ENCODE data around the gene CFAP46.

CFAP46 gene

DNA sequence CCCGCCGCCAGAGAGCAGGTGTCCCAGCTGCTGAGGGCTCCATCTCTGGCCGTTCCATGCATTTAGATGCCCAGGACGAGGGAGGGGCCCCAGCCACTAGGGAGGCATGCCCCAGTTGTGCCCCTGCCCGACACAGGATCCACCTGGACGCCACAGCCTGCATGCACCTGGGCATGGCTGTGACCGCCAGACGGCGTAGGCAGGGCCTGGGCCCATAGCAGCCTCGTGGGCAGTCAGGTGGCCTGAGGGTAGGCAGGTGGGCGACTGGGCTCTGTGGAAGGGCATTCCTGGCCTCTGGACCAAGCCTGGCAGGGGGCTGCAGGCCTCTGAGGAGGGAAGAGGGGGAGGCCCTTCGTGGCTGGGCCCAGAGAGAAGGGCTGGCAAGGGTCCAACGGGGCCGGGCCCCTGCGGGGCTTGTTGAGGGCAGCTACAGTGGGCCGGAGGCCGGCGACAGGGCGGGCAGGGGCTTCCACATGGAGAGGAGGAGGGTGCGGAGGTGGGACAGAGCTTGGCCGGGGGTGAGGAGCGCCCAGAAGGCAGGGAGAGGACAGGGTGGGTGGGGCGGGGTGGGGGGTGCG, 80.4 kb downstream of the CFAP46 start:
- ATAC-seq: no peak
- no peak for DNase-seq

DNA sequence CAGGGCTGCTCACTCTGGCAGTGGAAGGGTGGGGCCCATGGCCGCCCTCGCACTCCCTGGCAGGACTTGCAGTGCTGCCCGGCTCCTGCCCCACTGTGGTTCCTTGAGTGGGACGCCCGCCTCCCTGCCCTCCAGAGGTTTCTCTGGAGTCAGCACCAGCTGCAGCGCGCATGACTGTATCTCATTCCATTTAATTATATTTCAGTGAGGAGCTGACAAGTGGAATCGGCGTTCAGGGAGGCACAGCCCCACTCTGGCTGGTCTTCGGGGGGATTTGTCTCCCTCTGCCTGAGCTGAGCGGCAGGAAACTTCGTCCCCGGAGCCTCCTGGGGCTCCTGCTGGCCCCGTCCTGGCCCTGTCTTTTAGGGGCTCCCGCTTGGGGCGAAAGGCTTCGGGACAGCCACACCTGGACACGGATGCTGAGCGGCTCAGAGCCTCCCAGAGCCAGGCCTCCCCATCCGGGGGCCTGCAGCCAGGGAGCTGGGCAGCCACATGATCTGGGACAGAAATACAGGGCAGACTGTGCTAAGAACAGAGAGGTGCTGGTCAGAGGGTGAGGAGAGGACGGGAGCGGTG, 81.2 kb downstream of the CFAP46 start:
- DNase-seq: no peak
- ATAC-seq: no peak

DNA sequence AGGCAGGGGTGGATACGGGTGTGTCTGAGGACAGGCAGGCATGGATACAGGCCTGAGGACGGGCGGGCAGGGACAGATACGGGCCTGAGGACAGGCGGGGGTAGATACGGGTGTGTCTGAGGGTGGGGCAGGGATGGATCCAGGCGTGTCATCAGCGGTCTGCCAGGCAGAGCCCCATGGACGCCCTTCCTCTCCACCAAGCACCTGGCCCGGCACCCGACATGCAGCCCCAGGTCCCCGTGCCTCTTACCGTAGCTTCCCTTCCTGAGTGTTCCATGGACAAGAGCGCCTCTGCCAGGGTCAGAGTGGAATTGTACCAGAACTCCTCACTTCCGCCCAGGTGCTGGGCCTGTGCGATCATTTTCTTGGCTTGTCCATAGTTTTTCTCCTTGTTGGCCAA, 81.8 kb downstream of the CFAP46 start:
- ATAC-seq: no peak
- DNase-seq: no peak

DNA sequence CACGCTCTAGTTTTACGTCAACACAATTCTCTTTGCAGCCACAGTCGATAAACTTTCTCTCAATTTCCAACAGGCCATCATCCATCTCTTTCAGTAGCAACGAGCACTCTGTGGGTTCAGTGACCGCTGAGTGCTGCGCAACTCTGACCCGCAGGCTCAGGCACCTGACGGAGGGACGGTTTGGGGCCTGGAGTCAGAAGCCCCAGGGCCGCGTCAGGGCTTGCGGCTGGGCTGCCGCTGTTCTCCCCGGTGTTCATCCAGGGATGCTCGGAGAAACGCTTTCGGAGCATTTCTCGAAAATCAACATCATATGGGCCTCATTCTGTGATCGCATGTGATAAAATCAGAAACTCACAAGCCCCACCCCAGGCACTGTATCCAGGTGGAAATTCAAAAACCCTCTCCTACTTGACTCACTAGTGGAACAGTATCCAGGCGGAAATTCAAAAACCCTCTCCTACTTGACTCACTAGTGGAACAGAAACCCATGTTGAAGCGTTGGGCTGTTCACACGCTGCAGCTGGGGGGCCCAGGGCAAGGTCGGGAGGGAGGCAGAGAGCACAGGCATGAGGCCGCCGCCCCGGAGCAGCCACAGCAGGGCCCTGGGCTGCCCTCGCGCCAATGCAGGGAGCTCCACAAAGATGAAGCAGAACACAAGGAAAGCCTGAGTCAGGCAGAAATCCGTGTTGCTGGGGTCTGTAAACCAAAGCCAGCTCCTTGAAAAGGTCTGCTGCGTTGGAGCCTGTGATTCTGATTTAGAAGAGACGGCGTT, 83.1 kb downstream of the CFAP46 start:
- no peak for ATAC-seq

DNA sequence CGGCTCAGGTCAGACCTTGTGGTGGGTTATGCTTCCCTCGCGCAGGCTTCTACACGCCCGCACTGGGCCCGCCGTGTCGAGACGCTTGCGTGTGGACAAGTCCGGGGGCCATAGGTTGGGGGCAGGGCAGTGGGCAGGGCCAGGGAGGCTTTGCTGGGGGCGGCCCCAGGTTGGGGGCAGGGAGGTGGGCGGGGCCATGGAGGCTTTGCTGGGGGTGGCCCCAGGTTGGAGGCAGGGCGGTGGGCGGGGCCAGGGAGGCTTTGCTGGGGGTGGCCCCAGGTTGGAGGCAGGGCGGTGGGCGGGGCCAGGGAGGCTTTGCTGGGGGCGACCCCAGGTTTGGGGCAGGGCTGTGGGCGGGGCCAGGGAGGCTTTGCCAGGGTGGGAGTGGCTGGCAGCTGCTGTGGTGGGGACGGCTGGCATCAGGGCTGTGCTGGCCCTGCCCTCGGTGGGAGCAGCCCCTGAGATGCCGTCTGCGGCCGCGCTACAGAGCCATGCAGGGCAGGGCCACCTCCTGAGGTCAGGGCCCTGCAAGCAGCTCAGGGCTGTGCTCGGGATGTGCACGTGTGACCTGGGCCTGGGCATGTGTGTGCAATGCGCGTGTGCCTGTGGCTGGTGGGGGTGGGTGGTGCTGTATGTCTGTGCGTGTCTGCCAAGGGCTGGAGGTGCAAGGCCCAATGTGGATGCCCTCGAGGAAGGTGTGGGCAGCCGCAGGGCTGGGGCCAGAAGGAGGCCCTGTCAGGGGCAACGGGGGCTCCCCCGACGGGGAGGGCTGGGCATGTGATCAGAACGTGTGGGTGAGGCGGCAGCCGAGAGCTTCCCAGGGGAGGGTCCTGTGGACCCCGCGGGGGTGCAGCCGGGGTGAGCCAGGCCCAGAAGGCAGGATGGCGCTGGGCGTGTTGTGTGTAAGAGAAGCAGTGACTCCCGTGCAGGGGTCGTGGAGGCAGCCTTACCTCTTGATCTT, 84.0 kb downstream of the CFAP46 start:
- no peak for DNase-seq
- no peak for ATAC-seq

More for the DNA sequence above, 83.1 kb downstream of the CFAP46 start:
- no peak for DNase-seq

DNA sequence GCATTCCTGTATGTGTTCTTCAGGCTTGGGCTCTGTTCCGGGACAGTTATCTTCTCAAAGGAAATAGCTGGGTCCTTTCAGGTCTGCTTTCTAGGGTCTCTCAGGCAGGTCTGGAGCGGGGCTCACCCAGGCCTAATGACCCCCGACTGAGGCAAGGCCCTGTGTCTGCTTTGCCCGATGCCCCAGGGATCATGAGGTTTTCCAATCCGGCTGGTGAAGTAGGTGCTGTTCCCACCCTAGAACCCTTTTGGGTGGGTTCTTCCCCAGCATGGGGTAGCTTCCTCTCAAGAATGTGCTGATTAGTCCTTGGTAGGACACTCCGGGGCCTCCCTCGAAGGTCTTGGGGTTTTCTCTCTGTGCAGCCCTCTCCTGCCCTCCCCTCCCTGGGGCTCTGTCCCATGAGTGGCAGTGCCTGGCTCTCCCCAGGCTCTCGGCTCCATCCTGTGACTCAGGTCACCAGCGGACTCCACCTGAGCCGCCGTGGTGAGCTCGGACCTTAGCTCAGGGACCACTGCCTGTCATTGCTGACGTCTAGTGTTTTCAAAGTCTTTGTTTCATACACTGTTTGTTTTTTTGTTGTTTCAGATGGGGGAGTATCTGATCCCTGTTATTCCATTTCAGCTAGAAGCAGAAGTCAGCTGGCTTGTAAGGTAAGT, 85.4 kb downstream of the CFAP46 start:
- no peak for DNase-seq

DNA sequence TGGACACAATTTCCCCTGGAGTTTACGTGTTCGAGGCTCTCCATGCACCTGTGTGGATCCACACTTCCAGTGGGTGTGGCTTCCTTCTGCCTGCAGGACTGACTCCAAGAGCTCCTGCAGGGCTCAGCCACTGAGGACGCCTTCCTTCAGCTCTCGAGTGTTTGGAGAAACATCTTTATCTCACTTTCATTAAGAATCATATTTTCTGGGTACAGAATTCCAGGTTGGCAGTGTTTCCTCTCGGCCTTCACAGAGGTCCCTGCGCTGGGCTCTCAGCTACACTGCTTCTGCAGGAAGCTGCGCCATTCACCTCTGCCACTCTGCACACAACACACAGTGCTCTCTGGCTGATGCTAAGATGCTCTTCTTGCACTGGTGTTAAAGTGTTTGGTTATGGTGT, 86.5 kb downstream of the CFAP46 start:
- DNase-seq: no peak
- no peak for ATAC-seq

More for the DNA sequence above, 85.4 kb downstream of the CFAP46 start:
- no peak for ATAC-seq

DNA sequence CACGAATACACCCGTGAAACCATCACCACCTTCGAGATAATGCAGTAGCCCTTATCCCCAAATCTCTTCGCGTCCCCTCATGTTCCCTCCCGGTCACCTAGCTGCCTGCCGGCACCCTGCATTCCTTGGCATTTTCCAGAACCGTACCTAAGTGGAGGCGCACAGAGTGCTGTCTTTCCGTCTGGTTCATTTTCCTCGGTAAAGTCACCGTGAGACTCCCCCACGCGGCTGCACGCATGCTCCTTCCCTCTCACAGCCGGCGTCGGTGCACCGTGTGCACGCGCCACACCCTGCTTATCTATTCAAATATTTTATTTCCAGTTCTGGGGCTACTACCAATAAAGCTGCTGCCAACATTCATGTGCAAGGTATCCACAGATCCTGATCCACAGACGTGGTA, 90.9 kb downstream of the CFAP46 start:
- no peak for ATAC-seq
- DNase-seq: no peak

DNA sequence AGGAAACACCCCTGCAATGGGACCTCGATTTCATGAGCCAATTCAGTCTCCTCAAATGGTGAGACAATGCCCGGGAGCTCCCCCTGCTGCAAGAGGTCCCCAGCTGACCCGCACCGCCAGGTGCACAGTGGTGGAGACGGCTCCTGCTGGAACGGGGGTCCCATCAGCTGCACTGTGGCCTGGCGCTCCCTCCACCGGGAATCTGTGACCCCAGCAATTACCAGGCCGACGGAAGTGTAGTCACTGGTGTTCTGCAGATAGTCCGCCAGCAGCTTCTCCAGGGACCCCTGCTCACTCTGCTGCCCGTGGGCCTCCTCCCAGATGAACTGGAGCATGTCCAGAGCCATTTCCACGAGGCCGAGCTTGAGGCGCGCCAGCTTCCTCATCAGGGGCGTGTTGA, 91.5 kb downstream of the CFAP46 start:
- DNase-seq: no peak
- ATAC-seq: no peak

DNA sequence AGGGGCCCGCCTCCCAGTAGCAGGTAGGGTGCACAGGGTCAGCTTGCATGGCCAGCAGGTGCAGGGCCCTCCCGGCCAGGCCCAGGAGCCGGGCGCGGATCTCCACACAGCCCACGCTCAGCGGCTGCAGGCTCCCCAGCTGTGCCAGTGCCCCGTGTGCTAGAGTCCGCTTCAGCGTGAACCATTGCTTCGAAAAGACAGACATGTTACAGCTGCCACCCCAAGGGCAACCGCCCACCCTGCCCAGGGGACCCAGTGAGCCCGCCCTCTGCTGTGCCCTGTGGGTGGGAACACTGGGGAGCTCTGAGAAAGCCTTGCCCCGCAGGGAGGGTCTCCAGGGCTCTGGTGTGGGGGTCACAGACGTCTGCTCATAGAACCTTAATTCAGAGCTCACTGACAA, 92.1 kb downstream of the CFAP46 start:
- no peak for DNase-seq
- ATAC-seq: no peak

DNA sequence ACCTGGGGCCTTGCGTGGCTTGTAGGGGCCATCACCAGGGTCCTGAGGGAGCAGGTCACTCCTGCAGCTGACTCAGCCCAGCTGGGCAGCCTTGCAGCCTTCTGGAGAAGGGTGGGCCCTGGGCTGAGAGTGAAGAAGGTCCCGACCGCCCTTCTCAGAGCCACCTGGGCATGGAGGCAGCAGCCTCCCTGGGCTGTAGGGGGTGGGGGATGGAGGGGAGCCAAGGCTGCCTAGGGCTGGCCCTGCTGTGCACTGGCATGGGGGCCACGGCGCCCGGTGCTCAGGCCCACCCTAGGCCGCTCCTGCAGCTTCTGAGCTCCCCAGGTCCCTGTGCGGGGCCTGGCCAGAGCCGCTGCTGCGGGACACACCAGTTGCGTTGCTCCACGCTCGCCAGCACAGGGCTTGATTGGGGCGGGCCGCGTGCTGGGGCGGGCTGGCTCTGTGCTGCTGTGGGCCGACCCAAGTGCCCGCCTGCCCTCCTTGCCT, 92.8 kb downstream of the CFAP46 start:
- ATAC-seq: no peak

DNA sequence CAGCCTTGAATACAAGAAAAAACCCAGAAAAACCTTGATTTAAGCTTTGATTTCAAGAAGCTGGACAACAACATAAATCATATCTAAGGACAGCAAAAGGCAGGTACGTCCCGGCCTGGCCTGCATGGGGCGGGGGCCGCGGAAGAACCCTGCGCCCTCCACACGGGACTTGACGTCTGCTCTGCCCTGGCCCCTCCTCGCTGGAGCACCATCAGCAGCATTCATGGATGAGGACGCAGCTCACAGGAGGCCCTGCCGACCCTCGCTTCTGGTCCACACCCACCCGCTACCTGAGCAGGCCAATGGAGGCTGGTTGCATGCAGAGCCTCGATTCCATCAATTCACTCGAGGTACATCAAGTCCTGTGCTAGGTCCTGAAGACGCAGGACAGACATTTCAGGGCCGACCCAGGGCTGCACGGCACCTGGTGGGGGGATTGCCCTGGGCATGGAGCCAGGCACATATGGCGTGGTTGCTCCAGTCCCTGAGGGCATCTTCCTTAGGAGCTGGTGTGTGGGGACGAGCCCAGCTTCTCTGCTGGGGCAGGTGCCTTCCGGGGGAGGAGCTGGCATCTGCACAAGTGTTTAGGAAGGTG, 93.3 kb downstream of the CFAP46 start:
- DNase-seq: no peak
- no peak for ATAC-seq

More for the DNA sequence above, 92.8 kb downstream of the CFAP46 start:
- no peak for DNase-seq

DNA sequence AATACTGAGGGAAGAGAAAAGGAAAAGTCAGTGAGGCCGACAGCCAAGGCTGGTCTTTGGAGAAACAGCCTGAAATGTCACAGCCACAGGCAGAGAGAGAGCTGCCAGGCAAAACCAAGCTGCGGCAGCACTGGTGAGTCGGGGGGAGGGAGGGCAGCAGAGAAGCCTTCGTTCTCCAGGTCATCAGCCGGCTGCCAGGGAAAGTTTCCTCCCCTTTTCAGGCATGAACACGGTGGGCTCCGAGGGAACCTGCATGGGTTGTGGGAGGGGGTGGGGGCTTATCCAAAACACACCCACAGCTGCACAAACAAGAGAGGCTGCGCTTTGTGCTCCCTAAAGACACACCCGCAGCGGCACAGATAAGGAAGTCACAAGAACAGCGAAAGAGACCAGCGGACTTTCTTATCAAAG, 94.1 kb downstream of the CFAP46 start:
- ATAC-seq (no peak), DNase-seq (no peak)

DNA sequence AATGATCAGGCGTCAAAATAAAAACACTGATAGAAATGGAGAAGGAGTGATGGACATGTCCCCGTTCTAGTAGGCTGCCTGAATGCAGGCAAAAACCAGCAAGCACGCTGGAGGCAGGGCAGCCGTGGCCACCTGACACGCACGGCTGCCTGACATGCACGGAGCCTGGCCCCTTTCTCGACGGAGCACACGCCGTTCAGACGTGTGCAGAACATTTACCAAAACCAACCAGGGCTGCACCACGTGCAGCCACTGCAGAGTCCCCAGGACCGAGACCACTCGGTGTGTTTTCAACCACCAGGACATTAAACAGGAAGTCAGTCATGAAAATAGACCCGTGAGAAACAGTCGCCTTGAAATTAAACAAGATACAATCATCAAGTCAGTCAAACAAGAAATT, 94.5 kb downstream of the CFAP46 start:
- DNase-seq: no peak
- ATAC-seq: no peak

DNA sequence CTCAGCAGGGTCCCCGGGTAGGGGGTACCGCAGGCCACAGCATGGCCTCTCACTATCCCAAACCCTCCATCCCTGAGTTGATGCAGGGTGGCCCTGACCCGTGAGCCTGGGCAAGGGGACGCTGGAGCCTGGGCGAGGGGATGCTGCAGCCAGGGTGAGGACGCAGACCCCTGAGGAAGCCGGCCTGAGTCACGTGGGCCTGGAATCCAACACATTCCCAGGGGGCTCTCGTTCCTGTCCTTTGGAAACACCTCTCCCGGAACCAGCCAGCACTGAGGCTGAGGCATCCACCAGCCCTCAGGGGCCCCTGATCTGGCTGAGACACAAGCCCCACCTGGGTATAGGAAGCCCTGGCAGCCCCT, 95.0 kb downstream of the CFAP46 start:
- DNase-seq (no peak), ATAC-seq (no peak)

DNA sequence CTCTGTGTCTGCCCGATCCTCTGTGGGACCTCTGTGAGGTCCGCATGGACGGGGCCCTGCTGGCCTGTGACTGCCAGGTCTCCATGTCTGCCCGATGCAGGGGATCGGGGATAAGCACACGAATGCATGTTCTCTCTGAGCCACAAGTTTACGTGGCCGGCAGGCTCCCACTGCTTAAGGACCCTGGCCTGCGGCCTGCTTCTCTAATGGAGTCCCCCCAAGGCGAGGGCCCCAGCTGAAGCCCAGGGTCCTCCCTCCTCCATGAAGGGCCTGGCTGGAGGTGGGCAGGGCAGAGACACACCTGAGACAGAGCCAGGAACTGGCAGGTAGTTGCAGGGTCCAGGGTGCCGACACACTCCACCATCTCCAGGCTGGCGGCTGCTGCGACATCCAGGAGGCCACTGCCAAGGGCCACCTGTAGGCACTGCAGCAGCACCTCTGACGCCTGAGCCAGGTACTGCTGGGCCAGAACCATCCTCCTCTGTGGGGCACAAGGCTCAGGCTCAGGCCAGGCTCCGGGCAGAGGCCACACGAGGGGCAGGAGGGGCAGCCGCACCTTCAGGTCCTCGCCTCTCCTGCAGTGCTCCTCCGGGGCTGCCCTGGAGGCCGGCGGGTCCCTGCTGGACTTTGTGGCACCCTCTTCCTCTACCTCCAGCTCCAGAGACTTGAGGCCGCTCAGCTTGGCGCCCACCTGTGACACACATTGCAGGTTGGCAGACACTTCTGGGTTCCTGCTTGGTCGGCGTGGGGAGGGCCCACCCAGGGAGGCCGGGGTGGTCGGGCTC, 95.5 kb downstream of the CFAP46 start:
- no peak for ATAC-seq
- DNase-seq: no peak

DNA sequence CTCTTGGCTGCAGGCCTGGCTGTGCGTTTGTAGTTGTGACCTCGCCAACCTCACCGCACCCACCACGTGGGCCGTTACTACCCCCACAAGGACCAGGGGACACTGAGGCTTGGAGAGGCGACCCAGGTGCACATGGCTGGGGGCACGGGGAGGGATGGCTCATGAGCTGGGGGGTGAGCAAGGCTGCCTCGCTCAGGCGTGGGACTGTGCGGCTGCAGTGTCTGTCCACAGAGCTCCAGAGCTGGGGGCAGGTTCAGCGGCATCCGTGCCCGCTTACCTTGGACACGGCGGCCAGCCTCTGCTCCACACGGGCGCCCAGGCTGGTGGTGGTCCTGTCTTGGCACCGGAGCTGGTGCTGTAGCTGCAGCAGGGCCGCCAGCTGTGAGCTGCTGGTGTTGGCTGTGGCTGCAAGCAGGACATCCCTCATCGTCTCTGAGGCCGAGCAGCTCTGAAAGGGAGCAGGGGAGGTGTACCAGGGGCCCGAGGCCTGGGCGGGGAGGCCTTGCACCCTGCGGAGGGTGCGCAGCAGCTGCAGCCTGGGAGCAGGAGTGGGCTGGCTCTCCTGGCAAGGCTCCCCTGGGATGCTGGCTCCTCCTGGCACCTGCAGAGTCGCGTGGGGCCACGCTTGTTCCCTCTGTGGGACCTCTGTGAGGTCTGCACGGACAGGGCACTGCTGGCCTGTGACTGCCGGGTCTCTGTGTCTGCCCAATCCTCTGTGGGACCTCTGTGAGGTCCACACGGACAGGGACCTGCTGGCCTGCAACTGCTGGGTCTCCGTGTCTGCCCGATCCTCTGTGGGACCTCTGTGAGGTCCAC, 96.4 kb downstream of the CFAP46 start:
- DNase-seq (no peak), ATAC-seq (no peak)

DNA sequence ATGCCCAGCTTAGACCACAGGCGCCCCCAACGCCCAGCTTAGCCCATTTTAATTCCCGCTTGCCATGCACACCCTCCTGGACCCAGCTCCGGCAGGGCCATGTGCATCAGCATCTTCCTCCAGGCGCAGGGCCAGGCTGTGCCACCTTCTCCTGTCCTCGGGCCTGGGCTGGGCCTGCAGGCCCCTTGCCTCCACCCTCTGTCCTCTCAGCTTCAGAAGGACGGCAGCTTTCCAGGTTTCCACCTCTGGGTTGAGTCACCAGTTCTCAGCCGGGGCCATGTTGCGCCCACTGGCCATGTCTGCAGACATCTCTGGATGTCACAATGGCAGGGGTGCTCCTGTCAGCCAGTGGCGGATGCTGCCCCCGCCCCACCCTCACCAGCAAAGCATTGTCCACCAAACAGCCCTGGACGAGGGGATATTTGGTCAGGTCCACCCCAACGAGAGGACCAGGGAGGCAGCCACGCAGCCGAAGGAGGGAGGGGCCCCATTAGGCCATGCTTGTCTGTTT, 97.3 kb downstream of the CFAP46 start:
- DNase-seq (no peak), ATAC-seq (no peak)

DNA sequence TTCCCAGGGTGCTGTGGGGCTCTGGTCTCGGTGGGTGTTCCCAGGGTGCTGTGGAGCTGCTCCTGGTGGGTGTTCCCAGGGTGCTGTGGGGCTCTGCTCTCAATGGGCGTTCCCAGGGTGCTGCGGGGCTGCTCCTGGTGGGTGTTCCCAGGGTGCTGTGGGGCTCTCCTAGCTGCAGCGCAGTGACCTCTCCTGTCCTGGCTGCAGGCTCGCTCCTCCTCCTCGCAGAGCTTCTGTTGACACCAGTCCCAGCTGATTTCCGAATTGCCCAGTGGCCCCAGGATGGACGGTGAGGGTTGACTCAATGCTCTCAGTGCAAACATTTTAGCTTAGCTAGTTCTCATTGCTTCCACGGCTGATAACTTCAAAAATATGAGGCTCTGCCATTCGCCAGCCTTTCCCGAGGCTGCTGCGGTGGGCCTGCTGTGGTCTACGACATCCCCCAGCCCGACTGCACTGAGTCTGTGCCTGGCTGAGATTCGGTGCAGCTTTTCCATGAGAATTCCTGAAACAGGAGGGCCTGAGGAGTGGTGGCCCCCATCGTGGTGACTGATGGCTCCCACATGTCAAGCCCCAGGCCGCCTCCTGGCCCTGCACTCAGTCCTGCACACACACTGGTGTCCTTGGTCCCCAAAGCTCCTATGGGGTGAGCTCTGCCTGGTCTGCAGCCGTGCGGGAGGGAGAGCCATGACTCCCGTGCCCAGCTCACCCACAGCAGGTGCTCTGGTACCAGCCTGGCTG, 98.1 kb downstream of the CFAP46 start:
- no peak for DNase-seq
- ATAC-seq: no peak
